Measurements from ENCODE around the gene SOCS4.

DNA sequence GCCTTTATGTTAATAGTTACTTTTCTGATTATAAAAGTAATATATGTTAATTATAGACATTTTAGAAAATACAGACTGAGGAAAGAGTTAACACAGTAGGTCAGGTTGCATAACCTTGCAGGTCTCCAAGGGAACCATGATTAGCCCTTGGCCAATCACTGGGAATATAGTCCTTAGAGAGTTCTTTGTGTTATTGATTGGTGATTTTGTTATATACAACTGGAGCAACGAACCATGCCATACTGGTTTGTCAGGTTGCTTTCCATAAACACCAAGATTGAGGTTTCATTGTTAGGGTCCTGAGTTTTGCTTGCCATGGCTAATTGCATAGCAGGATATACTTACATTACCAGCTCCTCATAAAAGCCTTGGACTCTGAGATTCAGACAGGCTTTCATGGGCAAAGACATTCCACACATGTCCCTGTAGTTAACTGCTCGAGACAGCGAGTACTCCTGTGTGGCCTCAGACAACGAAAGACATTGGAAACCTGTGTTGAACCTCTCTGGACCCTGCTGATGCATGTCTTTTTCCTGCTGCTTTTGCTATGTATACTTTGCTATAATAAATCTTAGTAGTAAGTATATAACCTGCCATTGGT is 58.1 kb downstream of the SOCS4 start:
- TF ChIP-seq POLR2A (IDR thresholded peaks at IDR 0.05; ENCODE audit: low read depth, low read length), result no peak
- TF ChIP-seq POLR2AphosphoS5 (IDR thresholded peaks at IDR 0.05; ENCODE audit: low read depth, low read length), result no peak
- TF ChIP-seq TAF1 (IDR thresholded peaks at IDR 0.05; ENCODE audit: borderline replicate concordance, low read depth, low read length), result no peak

Data from GM12892 (cell line).